Measurements from ENCODE around the gene ADSL.
"Not testable (repeated sequence)": the region's sequence is repeated elsewhere in the genome, so short reads cannot be mapped to it uniquely, and the experiment has no call there.

The ADSL gene

GRCh38 chr22:40367342-40367741 lies 21.0 kb downstream of the ADSL start:
- no peak for DNase-seq (ENCODE audit: low read depth in 2 of 2)

- DNase-seq (ENCODE audit: low read depth in 2 of 2), result no peak
These were observed 21.7 kb downstream of the ADSL start for GRCh38 chr22:40368016-40368415.

GRCh38 chr22:40368836-40369235 lies 22.5 kb downstream of the ADSL start:
- no peak for DNase-seq (ENCODE audit: low read depth in 2 of 2)

GRCh38 chr22:40374567-40374966 lies 28.3 kb downstream of the ADSL start:
- no peak for DNase-seq (ENCODE audit: low read depth in 2 of 2)

GRCh38 chr22:40376149-40376548 lies 29.8 kb downstream of the ADSL start:
- no peak for DNase-seq (ENCODE audit: low read depth in 2 of 2)

GRCh38 chr22:40377931-40378330 lies 31.6 kb downstream of the ADSL start:
- DNase-seq (ENCODE audit: low read depth in 2 of 2), result no peak

- DNase-seq (ENCODE audit: low read depth in 2 of 2), result not testable (repeated sequence)
These were observed 32.1 kb downstream of the ADSL start for GRCh38 chr22:40378448-40378847.

GRCh38 chr22:40381461-40381860 lies 35.2 kb downstream of the ADSL start:
- no peak for DNase-seq (ENCODE audit: low read depth in 2 of 2)

- DNase-seq (ENCODE audit: low read depth in 2 of 2), result no peak
These were observed 37.6 kb downstream of the ADSL start for GRCh38 chr22:40383905-40384304.

- DNase-seq (ENCODE audit: low read depth in 2 of 2), result no peak
These were observed 38.9 kb downstream of the ADSL start for GRCh38 chr22:40385036-40385782.

GRCh38 chr22:40387746-40388145 lies 41.4 kb downstream of the ADSL start:
- no peak for DNase-seq (ENCODE audit: low read depth in 2 of 2)

GRCh38 chr22:40388231-40388630 lies 41.9 kb downstream of the ADSL start:
- DNase-seq (ENCODE audit: low read depth in 2 of 2), result no peak

- no peak for DNase-seq (ENCODE audit: low read depth in 2 of 2)
These were observed 45.1 kb downstream of the ADSL start for GRCh38 chr22:40391417-40391816.

- DNase-seq (ENCODE audit: low read depth in 2 of 2), result no peak
These were observed 46.3 kb downstream of the ADSL start for GRCh38 chr22:40392618-40393017.

- no peak for DNase-seq (ENCODE audit: low read depth in 2 of 2)
These were observed 48.3 kb downstream of the ADSL start for GRCh38 chr22:40394607-40395006.

GRCh38 chr22:40395607-40396006 lies 49.3 kb downstream of the ADSL start:
- DNase-seq (ENCODE audit: low read depth in 2 of 2), result no peak

- no peak for DNase-seq (ENCODE audit: low read depth in 2 of 2)
These were observed 50.6 kb downstream of the ADSL start for GRCh38 chr22:40396882-40397281.

GRCh38 chr22:40397396-40397795 lies 51.1 kb downstream of the ADSL start:
- DNase-seq (ENCODE audit: low read depth in 2 of 2), result no peak

GRCh38 chr22:40399621-40400020 lies 53.3 kb downstream of the ADSL start:
- no peak for DNase-seq (ENCODE audit: low read depth in 2 of 2)

- DNase-seq (ENCODE audit: low read depth in 2 of 2), result no peak
These were observed 53.9 kb downstream of the ADSL start for GRCh38 chr22:40400159-40400558.

GRCh38 chr22:40401532-40401931 lies 55.2 kb downstream of the ADSL start:
- DNase-seq (ENCODE audit: low read depth in 2 of 2), result peak; percentile 46 to 51

GRCh38 chr22:40401981-40402406 lies 55.7 kb downstream of the ADSL start:
- no peak for DNase-seq (ENCODE audit: low read depth in 2 of 2)

- no peak for DNase-seq (ENCODE audit: low read depth in 2 of 2)
These were observed 56.8 kb downstream of the ADSL start for GRCh38 chr22:40403141-40403540.

- DNase-seq (ENCODE audit: low read depth in 2 of 2), result no peak
These were observed 57.4 kb downstream of the ADSL start for GRCh38 chr22:40403651-40404050.

Measured in stimulated activated CD8-positive, alpha-beta memory T cell treated with anti-CD3 and anti-CD28 coated beads, Interleukin-2, amount 100 ng/mL, for 48 hours (primary cell).